HG02571 (cell line): ENCODE measurements around the gene CACNA2D4.
"Not testable (repeated sequence)": the region's sequence is repeated elsewhere in the genome, so short reads cannot be mapped to it uniquely, and the experiment has no call there.

Source experiments
- ATAC-seq: cut with Tn5 transposase; IDR thresholded peaks from one replicate; pipeline ENCODE4 v1.9.1; 2021; ENCODE audit warnings: mild to moderate bottlenecking, moderate library complexity; ENCODE audit not compliant: unreplicated experiment

Gene CACNA2D4

DNA sequence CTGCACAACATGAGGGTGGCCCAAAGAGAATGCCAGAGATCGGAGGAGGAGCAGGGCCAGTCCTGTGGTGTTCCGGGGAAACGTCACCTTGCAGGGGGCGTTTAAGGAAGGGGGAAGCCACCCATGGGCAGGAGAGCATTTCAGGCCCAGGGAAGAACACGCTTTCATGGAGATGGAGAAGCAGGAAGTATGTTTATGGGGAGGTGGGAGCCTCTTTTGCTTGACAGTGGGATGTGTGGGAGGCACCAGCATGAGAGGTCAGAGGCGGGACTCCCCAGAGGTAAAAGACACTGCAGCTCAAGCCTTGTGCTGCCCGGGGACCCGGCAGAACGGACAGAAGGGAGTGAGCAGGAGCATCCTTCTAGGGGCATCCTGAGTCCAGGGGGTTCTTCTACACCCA lies 99.4 kb downstream of the CACNA2D4 start:
- no peak for ATAC-seq

DNA sequence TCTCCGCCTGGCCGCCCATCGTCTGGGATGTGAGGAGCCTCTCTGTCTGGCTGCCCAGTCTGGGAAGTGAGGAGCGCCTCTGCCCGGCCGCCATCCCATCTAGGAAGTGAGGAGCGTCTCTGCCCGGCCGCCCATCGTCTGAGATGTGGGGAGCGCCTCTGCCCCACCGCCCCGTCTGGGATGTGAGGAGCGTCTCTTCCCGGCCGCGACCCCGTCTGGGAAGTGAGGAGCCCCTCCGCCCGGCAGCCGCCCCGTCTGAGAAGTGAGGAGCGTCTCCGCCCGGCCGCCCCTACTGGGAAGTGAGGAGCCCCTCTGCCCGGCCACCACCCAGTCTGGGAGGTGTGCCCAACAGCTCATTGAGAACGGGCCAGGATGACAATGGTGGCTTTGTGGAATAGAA lies 100.5 kb downstream of the CACNA2D4 start:
- not testable (repeated sequence) for ATAC-seq

DNA sequence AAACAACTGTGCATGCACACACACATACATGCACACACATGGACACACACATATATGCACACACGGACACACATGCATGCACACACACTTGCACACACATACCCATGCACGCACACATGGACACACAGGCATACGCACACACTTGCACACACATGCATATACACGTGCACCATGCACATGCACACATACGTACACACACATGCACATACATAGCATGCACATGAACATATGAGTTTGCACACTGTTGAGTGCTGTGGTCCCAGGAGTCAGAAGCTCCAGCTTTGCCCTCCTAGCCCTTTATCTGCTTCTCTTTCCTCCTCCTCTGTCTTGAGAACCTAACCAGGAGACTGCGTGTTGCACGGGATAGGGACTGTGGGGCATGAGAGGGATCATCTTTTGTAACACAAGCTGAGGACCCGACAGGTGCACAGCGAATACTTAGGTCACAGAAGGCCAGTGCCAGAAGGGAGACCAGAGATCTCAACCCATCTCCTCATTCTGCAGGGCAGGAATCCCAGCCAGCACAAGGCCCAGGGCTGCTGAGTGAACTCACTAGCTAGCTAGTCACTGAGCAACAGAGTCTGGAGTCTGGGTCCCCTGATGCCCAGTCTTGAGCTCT lies 101.6 kb downstream of the CACNA2D4 start:
- no peak for ATAC-seq

DNA sequence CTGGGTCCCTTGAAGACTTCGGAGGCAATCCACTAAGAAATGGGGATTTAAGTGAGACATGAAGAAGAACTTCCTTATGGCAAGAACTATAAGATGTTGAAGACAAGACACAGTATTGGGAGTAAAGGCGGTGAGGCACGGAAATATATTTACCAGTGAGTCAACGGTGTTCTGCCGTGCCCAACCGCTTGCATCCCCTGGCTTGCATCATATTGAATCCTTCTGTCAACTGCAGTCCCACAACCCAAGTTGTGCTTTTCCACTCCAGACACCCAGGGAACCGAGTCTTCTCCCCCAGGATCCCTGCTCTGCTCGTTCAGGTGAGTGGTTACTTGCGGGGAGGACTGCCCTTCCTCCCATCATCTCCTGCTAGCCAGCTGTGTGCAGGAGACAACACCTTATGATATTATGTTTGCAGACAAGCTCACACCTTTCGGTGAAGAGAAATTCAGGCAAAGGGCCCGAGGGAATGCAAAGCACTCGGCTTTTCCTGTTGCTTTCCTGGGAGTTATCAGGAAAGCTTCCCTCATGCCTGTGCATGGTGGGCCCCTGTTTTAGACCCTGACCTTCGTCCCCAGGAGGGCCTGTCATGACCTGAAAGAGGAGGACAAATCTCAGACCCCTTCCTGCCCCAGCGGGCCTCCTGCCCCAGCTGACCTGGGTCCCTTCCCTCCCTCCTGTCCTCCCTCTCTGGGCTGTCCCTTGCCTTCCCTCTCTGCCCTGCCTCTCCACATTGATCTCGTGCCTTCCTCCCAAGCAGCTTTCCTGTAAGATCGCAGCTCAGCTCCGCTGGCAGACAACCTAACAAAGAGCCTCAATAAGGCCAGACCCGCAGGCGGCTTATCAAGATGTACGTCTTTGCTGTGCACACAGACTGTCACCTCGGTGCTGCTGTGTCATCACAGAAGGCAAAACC lies 102.4 kb downstream of the CACNA2D4 start:
- ATAC-seq, result no peak

DNA sequence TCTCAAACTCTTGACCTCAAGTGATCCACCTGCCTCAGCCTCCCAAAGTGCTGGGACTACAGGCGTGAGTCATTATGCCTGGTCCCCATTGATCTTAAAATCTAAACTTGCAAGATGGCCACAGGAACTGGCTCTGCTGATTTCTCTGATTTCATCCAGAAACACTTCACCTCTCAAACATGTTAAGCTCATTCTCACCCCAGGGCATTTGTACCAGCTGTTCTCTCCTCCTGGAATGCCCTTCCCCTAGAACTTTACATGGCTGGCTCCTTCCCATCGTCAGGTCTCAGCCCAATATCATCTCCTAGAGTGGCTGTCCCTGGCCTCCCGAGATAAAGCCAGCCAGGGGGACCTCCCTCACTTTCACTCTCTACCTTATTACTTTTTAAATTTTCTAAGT lies 103.3 kb downstream of the CACNA2D4 start:
- no peak for ATAC-seq

DNA sequence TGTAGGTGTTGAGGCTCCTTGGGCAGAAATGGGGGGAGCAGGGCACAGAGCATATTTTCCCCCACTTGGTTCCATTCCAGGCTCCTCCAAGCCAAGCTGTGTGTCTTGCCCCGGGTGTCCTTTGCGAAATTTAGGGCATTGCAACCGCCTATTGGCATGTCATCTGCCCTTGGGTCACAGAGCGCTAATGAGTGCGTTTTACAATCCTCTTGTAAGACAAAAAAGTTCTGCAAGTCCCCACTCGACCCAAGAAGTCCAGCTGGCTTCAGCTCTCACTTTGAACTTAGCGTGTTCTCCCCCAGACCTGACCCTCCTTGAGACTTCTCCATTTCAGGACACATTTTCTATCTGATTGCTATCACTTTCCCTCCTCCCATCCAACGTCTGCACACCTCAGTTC lies 104.2 kb downstream of the CACNA2D4 start:
- no peak for ATAC-seq

DNA sequence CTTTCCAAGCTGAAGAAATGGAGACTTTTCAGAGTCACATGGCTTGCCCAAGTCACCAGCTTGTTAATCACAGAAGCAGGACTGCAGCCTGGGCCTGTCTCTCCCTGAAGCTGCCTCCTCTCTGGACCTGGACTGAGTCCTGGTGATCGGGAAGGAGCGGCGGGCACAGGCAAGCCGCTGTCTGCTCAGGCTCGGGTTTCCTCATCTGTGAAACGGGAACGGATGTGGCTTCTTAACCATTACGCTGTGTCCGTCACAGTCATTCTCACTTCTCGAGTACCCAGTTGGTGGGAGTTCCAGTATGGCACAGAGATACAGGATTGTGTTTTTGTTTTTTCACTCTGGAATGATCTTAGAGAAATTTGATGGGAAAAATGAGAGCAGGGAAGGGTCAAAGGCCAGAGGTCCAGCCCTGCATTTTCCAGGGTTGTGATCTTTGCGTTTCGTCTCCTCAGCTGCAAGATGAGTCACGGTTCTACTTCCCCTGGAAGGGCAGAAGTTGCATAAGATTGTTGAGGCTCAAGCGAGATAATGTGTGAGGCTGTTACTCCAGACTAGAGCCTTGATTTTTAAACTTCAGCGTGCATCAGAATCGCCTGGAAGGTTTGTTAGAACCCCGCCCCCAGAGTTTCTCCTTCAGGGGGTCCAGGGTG lies 105.7 kb downstream of the CACNA2D4 start:
- ATAC-seq, result no peak

DNA sequence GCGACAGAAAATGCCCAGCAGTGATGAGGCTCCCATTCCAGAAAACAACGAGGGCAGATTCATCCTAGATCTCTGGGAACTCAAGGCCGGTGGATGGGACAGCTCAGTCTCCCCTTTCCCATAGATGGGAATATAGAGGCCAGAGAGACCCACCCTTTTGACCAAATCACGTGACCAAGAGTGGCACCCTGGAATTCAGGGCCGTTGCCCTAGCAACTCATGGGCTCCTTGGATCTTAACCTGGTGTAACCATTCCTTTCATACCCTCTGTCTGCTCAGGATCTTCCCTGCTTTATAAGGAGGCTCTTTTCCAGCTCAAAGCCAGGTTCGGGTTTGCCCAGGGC lies 106.5 kb downstream of the CACNA2D4 start:
- ATAC-seq, result no peak

DNA sequence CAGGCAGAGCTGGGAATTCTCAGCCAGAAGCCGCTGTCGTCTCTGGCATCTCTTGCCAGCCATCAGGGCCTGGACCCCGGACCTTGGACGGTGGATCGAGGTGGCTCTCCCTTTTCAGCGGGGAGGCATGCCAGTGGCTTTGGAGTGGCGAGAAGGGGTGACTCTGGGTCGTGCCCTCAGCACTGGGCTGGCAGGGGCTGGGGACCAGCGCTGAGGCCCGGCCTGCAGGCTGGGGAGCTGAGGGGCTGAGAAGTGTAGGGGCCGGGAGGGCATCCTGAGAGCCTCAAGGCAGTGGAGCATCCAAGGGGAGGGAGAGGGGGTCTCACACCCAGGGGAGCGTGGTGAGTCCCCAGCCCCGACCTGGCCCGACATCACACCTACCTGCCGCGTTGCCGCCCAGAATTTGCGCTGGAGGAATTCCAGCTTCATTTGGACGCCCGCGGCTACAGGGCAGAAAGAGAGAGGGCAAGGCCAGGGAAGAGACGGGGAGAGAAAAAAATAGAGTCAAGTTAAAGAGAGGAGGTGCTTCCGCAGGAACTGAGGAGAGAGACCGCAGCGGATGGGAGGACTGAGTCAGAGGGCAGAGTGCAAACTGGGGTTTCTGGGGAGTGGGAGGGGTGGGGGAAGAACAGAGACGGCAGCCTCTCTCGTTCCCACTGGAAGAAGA lies 107.0 kb downstream of the CACNA2D4 start:
- no peak for ATAC-seq

DNA sequence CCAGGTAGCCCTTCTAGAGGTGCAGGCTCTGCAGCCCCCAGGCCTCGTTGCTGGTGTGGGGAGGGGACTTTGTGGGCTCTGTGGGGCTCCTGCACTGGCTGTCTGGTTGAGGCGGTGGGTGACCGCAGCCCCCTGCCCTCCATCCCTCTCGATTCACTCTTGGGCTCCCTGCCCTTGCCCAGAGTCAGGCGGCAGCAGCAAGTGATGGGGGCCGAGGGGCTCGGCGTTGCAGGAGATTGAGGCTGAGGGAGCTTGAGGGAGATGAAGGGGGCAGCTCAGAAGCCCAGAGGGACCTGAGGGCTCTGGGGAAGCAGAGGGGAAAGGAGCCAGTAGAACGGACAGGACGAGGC lies 107.5 kb downstream of the CACNA2D4 start:
- ATAC-seq, result no peak

DNA sequence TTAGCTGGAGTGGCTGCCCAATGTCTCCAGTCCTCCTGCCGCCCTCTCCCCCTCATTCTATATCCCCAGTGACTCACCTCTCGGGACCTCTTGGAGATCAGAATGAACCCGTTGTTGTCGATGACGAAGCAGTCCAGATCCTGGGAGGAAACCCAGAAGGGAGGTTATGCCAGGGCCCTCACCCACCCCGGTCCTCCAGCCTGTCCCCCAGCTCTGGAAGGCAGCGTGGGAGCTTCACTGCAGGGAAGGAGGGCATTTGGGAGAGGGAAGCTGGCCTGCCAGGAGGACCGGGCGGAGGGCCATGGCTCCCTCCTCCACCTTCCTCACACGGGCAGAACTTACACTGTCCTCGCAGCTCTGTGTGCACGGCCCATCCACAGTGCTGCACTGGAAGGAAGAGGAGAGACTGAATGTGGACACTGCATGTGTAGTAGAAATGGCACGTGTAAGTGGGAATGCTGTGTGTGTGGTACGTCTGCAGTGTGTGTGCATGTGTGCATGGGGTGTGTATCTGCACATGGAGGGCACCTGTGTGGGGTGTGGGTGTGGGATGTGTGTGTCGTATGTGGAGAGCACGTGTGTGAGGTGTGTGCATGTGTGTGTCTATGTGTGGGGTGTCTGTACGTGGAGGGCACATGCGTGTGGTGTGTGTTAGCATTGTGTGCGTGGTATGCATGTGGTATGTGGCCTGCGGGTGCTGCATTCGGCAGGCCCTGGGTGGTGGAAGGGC lies 108.1 kb downstream of the CACNA2D4 start:
- no peak for ATAC-seq

DNA sequence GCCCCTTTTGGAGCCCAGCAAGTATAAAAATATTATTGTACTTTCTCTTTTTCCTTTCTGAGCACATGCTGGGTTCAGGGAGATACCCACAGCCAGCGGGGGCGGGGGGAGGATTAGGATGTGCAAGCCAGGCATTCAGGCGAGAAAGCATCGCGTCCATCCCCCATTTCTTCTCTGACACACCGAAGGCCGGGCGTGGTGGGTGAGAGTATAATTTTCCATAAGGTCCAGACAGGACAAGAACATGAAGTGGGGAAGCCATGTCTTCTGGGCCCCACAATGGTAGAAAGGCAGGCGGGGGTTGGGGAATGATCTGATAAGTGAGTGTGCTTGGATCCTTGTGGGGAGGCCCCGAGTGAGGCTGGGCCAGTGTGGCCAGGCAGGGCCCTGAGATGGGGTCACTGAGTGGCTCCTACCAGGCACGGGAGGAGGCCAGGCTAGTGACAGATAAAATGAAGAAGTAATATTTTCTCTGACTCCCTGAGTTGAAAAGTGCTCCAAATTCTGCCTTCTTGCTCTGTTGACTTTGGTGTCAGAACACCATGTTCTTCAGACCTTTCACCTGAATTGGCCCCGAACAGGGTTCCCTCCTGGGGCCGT lies 108.8 kb downstream of the CACNA2D4 start:
- ATAC-seq, result no peak

DNA sequence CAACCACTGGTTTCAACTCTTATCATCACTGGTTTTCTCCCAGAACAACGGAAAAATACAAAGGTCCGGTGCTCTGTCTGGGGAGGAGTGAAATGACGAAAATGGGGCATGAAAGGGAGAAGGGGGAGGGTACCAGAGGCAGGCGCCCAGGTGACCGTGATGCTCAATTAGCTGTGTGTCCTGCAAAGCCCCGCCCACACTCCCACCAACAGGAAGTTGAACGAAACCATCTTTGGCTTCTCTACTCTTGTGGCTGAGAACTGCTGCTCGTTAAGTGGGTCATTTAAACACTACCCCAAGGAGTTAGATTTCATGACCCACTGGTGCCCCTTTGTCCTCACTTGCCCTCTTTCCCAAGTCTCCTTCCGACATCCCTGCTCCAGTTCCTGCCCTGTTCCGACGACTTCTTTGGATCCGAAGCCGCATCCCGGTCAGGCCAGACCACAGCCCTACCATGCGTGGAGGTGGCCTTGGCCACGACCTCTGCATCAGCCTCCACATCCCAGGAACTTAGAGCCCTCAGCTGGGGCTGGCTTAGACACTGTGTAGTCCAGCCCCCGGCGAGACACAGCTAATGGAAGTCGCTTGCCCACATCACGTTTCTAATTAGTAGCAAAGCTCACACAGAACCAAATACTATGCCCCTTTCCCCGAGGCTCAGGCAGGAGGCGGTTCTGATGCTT lies 109.5 kb downstream of the CACNA2D4 start:
- no peak for ATAC-seq

DNA sequence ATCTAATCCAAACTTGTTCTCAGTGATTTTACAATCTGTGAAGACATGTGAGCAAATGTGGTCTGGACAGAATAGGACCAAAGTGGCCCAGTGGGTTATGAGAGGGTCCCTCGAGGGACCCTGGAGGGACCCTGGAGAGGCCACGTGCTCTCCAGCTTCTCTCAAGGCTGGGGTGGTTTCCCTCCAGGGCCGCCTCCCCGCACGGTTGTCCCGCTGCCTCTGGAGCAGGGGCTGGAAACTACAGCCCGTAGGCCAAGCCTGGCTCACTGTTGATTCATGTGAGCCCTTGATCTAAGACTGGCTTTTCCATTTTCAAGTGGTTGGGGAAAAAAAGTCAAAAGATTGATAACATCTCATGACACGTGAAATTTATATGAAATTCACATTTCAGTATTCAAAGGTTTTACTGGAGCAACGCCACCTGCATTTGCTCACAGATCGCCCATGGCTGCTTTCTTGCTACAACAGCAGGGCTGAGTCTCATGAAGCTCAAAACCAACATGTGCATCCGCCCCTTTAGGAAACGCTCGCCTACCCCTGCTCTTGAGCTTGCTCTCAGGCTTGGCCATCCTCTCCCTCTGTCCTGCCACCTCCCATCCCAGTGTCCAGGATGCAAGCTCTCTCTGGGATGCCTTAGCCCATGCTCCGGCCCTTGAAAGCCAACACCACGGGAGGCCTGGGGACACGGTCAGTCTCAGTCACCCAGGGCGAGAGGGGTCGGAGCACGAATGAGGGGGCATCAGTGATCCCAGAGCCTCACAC lies 110.2 kb downstream of the CACNA2D4 start:
- ATAC-seq, result no peak

DNA sequence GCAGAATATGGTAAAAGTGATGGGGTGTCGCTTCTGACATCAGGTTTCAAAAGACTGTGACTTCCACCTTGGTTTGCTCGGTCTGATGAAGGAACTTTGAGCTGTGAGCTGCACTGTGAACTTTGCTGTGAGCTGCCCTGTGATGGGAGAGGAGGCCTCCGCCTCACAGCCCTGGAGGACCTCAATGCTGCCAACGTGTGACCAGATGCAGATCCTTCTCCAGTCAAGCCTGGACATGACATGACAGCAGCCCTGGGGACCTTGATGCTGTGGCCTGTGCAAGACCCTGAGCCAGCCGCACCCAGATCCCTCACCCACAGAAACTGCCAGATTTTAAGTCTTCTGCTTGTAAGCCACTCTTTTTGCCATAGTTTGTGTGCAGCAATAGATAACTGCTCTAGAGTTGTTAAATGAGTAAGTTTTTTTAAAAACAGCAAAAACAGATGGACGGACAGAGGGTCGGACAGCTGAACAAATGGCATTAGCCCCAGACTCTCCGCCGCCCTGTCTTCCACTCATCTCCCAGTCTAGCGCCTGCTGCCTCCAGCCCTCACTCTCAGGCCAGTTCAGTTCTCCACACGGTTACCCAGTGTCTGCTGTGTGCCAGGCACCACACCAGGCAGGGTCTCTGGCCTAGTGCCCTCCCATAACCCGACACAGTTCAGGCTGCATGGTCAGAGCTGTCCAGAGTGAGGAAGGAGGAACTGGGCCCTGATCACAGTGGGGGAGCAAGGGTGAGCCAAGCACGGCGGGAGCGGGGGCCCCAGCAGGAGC lies 111.2 kb downstream of the CACNA2D4 start:
- ATAC-seq, result no peak

DNA sequence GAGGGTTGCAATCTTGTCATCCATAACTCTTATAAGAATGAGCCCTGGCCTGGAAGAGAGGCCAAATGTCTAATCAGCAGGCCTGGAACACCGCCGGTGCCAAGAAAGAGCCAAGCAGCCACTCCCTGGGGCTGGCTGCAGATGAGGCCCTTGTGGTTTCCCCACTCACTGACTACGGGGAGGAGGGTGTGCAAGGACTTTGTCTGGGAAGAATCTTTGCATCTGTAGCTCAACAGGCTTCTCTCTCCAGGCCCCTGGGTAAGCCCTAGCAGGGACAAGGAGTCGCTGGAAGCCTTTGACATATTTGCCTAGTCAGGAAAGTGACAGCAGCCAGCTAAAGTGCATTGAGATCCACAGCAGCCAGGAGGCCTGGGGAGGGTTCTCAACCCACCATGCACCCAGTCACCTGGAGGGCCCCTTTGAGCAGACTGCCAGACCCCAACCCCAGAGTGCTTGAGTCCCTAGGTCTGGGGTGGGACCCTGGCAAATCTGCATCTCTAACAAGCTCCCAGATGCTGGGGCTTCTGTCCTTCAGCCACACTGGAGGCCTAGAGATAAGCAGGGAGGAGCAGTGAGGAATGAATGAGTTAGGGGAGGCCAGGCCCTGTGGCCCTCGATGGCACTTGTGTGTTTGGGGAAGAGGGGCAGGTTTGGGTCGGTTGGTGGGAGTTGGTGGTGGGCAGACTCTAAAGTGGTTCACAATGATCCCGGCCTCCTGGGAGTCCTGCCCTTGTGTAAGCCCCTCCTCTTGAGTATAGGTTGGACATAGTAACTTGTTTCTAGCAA lies 112.0 kb downstream of the CACNA2D4 start:
- no peak for ATAC-seq

DNA sequence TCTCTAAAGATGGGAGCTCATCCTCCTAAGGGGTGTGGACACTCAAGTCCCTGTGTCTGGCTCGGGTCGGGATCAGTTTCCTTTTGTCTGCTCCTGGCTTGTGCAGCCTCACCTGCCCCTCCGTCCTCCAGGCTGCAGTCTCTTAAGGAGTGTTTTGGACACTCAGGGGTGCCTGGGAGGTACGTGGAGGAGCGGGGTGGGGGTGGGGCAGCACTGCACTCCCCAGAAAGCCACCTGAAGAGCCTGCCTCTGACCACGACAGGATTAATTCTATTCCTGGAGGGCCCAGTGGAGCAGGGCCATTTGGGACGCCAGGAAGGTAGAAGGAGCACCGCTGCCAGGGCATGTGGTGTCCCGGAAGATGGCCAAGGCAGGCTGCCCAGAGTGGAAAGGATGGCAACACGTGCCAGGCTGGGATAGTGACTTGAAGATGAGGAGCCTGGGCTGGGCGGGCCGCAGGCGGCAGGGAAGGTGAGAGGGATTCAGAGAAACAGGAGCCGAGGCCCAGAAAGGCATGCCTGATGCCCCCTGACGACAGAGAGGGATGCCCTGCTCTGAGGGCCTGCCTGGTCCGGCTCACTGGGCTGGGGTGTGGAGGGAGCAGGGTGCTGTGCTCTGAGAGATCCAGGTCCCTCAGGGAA lies 112.9 kb downstream of the CACNA2D4 start:
- ATAC-seq, result no peak
